ENCODE data around the gene MAFF.

MAFF gene

GRCh38 chr22:38180841-38181452 lies 20.8 kb upstream of the MAFF start:
- Histone ChIP-seq H3K4me1 (ENCODE audit: control insufficient read depth in 1 of 2, insufficient read depth in 1 of 2, low read depth in 1 of 2, low read length in 1 of 2) (peaks cover 38 to 42% of the 10 kb centered on the region in 2 experiments), H3K4me3 (ENCODE audit: low read depth in 1 of 2, low read length in 1 of 2) (peak overlapping the region; percentile 77 to 79), H3K36me3 (no peaks in the 10 kb centered on the region), H3K27ac (peak overlapping the region; percentile 98), H3K9me3 (no peaks in the 10 kb centered on the region), H3K27me3 (no peaks in the 10 kb centered on the region)
- TF ChIP-seq CTCF (IDR thresholded peaks at IDR 0.05): peak; percentile 11

- Histone ChIP-seq H3K4me1 (ENCODE audit: control insufficient read depth in 1 of 2, insufficient read depth in 1 of 2, low read depth in 1 of 2, low read length in 1 of 2) (peaks cover 31 to 37% of the 10 kb centered on the region in 2 experiments), H3K9me3 (no peaks in the 10 kb centered on the region), H3K27ac (peak within 1 kb of the TSS; percentile 98), H3K27me3 (no peaks in the 10 kb centered on the region), H3K4me3 (ENCODE audit: low read depth in 1 of 2, low read length in 1 of 2) (peak within 1 kb of the TSS; percentile 77 to 79), H3K36me3 (no peaks in the 10 kb centered on the region)
- no peak for TF ChIP-seq CTCF (IDR thresholded peaks at IDR 0.05)
Observed at GRCh38 chr22:38181453-38182200, 20.2 kb upstream of the MAFF start, which contains the start of gene PLA2G6. PLA2G6 (minus strand) TSS chr22:38181830; CDS start chr22:38169426, 12,404 bp downstream.

GRCh38 chr22:38184788-38185187 lies 17.0 kb upstream of the MAFF start:
- H3K36me3 ChIP-seq: no peaks in the 10 kb centered on the region
- no peak overlapping the region for H3K27ac ChIP-seq
- no peak overlapping the region for H3K4me3 ChIP-seq (ENCODE audit: low read depth in 1 of 2, low read length in 1 of 2)
- no peak for TF ChIP-seq CTCF (IDR thresholded peaks at IDR 0.05)
- H3K27me3 ChIP-seq: no peaks in the 10 kb centered on the region
- H3K9me3 ChIP-seq: no peaks in the 10 kb centered on the region
- H3K4me1 ChIP-seq (ENCODE audit: control insufficient read depth in 1 of 2, insufficient read depth in 1 of 2, low read depth in 1 of 2, low read length in 1 of 2): peaks cover 31 to 40% of the 10 kb centered on the region in 2 experiments

GRCh38 chr22:38186429-38186828 lies 15.4 kb upstream of the MAFF start:
- Histone ChIP-seq H3K9me3 (no peaks in the 10 kb centered on the region), H3K4me1 (ENCODE audit: control insufficient read depth in 1 of 2, insufficient read depth in 1 of 2, low read depth in 1 of 2, low read length in 1 of 2) (peaks cover 15 to 24% of the 10 kb centered on the region in 2 experiments), H3K4me3 (ENCODE audit: low read depth in 1 of 2, low read length in 1 of 2) (no peak overlapping the region), H3K27ac (peak overlapping the region; percentile 74), H3K36me3 (no peaks in the 10 kb centered on the region), H3K27me3 (no peaks in the 10 kb centered on the region)
- no peak for TF ChIP-seq CTCF (IDR thresholded peaks at IDR 0.05)

GRCh38 chr22:38187413-38188212 lies 14.2 kb upstream of the MAFF start:
- Histone ChIP-seq H3K27me3 (no peaks in the 10 kb centered on the region), H3K4me1 (ENCODE audit: control insufficient read depth in 1 of 2, insufficient read depth in 1 of 2, low read depth in 1 of 2, low read length in 1 of 2) (peaks cover 12 to 24% of the 10 kb centered on the region in 2 experiments), H3K4me3 (ENCODE audit: low read depth in 1 of 2, low read length in 1 of 2) (no peak overlapping the region), H3K9me3 (no peaks in the 10 kb centered on the region), H3K27ac (peak overlapping the region; percentile 74), H3K36me3 (no peaks in the 10 kb centered on the region)
- TF ChIP-seq CTCF (IDR thresholded peaks at IDR 0.05): no peak

Data from neutrophil (primary cell).